ENCODE data around the gene MLF2.
"Not testable (repeated sequence)": the region's sequence is repeated elsewhere in the genome, so short reads cannot be mapped to it uniquely, and the experiment has no call there.

Gene MLF2

GRCh38 chr12:6764011-6764828, 11.3 kb upstream of the MLF2 start:
- no peak for DNase-seq

- no peak for DNase-seq
Measured at GRCh38 chr12:6763380-6763779, 10.4 kb upstream of the MLF2 start.

- no peak for DNase-seq
Measured at GRCh38 chr12:6759741-6760140, 6.8 kb upstream of the MLF2 start.

- no peak for DNase-seq
Measured at GRCh38 chr12:6758506-6759095, 5.7 kb upstream of the MLF2 start.

- no peak for DNase-seq
Measured at GRCh38 chr12:6757028-6757690, 4.2 kb upstream of the MLF2 start.

- DNase-seq = no peak
Measured at GRCh38 chr12:6754411-6754810, 1.5 kb upstream of the MLF2 start.

- no peak for DNase-seq
Measured at GRCh38 chr12:6753772-6754356, 923 bp upstream of the MLF2 start.

- no peak for DNase-seq
Measured at GRCh38 chr12:6752167-6752920, 597 bp downstream of the MLF2 start.

- no peak for DNase-seq
Measured at GRCh38 chr12:6751767-6752166, 1.2 kb downstream of the MLF2 start.

- no peak for DNase-seq
Measured at GRCh38 chr12:6750506-6750905, 2.4 kb downstream of the MLF2 start.

- DNase-seq = no peak
Measured at GRCh38 chr12:6748761-6749160, 4.2 kb downstream of the MLF2 start.

- no peak for DNase-seq
Measured at GRCh38 chr12:6747216-6747615, 5.7 kb downstream of the MLF2 start.

GRCh38 chr12:6745741-6746525, 7.0 kb downstream of the MLF2 start:
- DNase-seq = peak; percentile 81

GRCh38 chr12:6743300-6743699, 9.6 kb downstream of the MLF2 start:
- not testable (repeated sequence) for DNase-seq

- no peak for DNase-seq
Measured at GRCh38 chr12:6742834-6743233, 10.1 kb downstream of the MLF2 start.

GRCh38 chr12:6742080-6742479, 10.9 kb downstream of the MLF2 start:
- not testable (repeated sequence) for DNase-seq

- DNase-seq = no peak
Measured at GRCh38 chr12:6736754-6737153, 16.2 kb downstream of the MLF2 start.

- peak; percentile 31 for DNase-seq
Measured at GRCh38 chr12:6735448-6736191, 17.3 kb downstream of the MLF2 start.

GRCh38 chr12:6734506-6735387, 18.2 kb downstream of the MLF2 start:
- DNase-seq = no peak

GRCh38 chr12:6730169-6730568, 22.8 kb downstream of the MLF2 start:
- DNase-seq = no peak
